Astrocyte (in vitro differentiated cells and primary cell): Measurements from ENCODE around the gene PRR5L. TPM values are rescaled to one million over a fixed set of nuclear protein-coding genes. Genes with fewer than 3 reads are reported as not detected.

Source experiments
- DNase-seq: peaks from one replicate; pipeline ENCODE4 v3.0.0-alpha.2; 2010; ENCODE audit warnings: low read depth
- FAIRE-seq: peaks from 2 replicates; lab custom pipeline; 2011; peaks lifted over from hg19 to GRCh38; lab: Jason Lieb, UNC
- H2AFZ ChIP-seq: 2 replicates; pipeline ENCODE4 v1.6.0; 2012; ENCODE audit warnings: low read depth, low read length, inconsistent platforms
- H3K27ac ChIP-seq: 2 replicates; pipeline ENCODE4 v1.5.1; 2011; ENCODE audit warnings: low read depth, low read length, inconsistent platforms
- H3K27me3 ChIP-seq: 2 replicates; pipeline ENCODE4 v1.6.0; 2011; ENCODE audit warnings: low read length, inconsistent platforms; ENCODE audit not compliant: insufficient read depth
- H3K36me3 ChIP-seq: 2 replicates; pipeline ENCODE4 v1.5.1; 2011; ENCODE audit warnings: low read length, inconsistent platforms; ENCODE audit not compliant: insufficient read depth
- H3K4me1 ChIP-seq: 2 replicates; pipeline ENCODE4 v1.5.1; 2011; ENCODE audit warnings: low read length, inconsistent platforms; ENCODE audit not compliant: insufficient read depth
- H3K4me2 ChIP-seq: 2 replicates; pipeline ENCODE4 v1.6.0; 2012; ENCODE audit warnings: low read length, inconsistent platforms
- H3K4me3 ChIP-seq: 2 replicates; pipeline ENCODE4 v1.5.1; 2011; ENCODE audit warnings: low read depth, mild to moderate bottlenecking, low read length, inconsistent platforms; ENCODE audit not compliant: insufficient read depth
- H3K79me2 ChIP-seq: 2 replicates; pipeline ENCODE4 v1.6.0; 2012; ENCODE audit warnings: mild to moderate bottlenecking, low read length, inconsistent platforms; ENCODE audit not compliant: insufficient read depth
- H3K9ac ChIP-seq: 2 replicates; pipeline ENCODE4 v1.6.0; 2012; ENCODE audit warnings: mild to moderate bottlenecking, low read length, inconsistent platforms
- H3K9me3 ChIP-seq: 2 replicates; pipeline ENCODE4 v1.5.1; 2012; ENCODE audit warnings: low read depth, mild to moderate bottlenecking, low read length, inconsistent platforms; ENCODE audit not compliant: insufficient read depth
- H4K20me1 ChIP-seq: 2 replicates; pipeline ENCODE4 v1.6.0; 2012; ENCODE audit warnings: low read length, inconsistent platforms; ENCODE audit not compliant: insufficient read depth
- H3K27ac Mint-ChIP-seq: one replicate; pipeline ENCODE4 v1.8.0; 2021; ENCODE audit warnings: mild to moderate bottlenecking, mixed read lengths; ENCODE audit not compliant: unreplicated experiment
- H3K27me3 Mint-ChIP-seq: one replicate; pipeline ENCODE4 v1.8.0; 2021; ENCODE audit warnings: low read depth, mixed read lengths; ENCODE audit not compliant: unreplicated experiment
- H3K36me3 Mint-ChIP-seq: one replicate; pipeline ENCODE4 v1.8.0; 2021; ENCODE audit warnings: low read depth, mixed read lengths; ENCODE audit not compliant: unreplicated experiment
- H3K4me1 Mint-ChIP-seq: one replicate; pipeline ENCODE4 v1.8.0; 2021; ENCODE audit warnings: low read depth, mixed read lengths; ENCODE audit not compliant: unreplicated experiment
- H3K4me3 Mint-ChIP-seq: one replicate; pipeline ENCODE4 v1.8.0; 2021; ENCODE audit warnings: mild to moderate bottlenecking, moderate library complexity, mixed read lengths; ENCODE audit not compliant: unreplicated experiment
- H3K9me3 Mint-ChIP-seq: one replicate; pipeline ENCODE4 v1.8.0; 2021; ENCODE audit warnings: mild to moderate bottlenecking, mixed read lengths; ENCODE audit not compliant: unreplicated experiment
- CTCF ChIP-seq: IDR thresholded peaks from 2 replicates; pipeline ENCODE4 v1.5.1; 2011; ENCODE audit warnings: low read depth, mild to moderate bottlenecking, inconsistent platforms, low read length, moderate library complexity; ENCODE audit not compliant: insufficient read depth
- EZH2 ChIP-seq: IDR thresholded peaks from 2 replicates; pipeline ENCODE4 v1.6.1; 2012; ENCODE audit warnings: mild to moderate bottlenecking, low read length, inconsistent platforms; ENCODE audit not compliant: insufficient read depth
- total RNA-seq: library from RNA; stranded (reverse); gene quantifications from 2 replicates; pipeline ENCODE4 v1.2.1, GENCODE V29; 2021

Gene PRR5L
- total RNA-seq, 1 donor from 2014 or later, result 55.6 TPM

GRCh38 chr11:36261094-36261493, 35.0 kb upstream of the PRR5L start:
- no peak for FAIRE-seq
- no peak overlapping the region for H3K9ac ChIP-seq
- H3K4me3 ChIP-seq, result no peak overlapping the region
- H3K4me3 Mint-ChIP-seq, result peak overlapping the region; percentile 46
- no peak overlapping the region for H3K27ac Mint-ChIP-seq
- no peaks in the 10 kb centered on the region for H3K9me3 Mint-ChIP-seq
- H2AFZ ChIP-seq, result no peak overlapping the region
- no peaks in the 10 kb centered on the region for H3K79me2 ChIP-seq
- no peaks in the 10 kb centered on the region for H4K20me1 ChIP-seq
- peaks cover 21% of the 10 kb centered on the region for H3K27me3 Mint-ChIP-seq
- H3K4me2 ChIP-seq, result no peak overlapping the region
- peaks cover 18% of the 10 kb centered on the region for H3K4me1 Mint-ChIP-seq
- peaks cover 31% of the 10 kb centered on the region for H3K27me3 ChIP-seq
- DNase-seq, result no peak
- no peaks in the 10 kb centered on the region for H3K9me3 ChIP-seq
- H3K27ac ChIP-seq, result no peak overlapping the region
- no peaks in the 10 kb centered on the region for H3K4me1 ChIP-seq
- TF ChIP-seq CTCF (no peak), EZH2 (no peak)
- H3K36me3 ChIP-seq, result no peaks in the 10 kb centered on the region
- H3K36me3 Mint-ChIP-seq, result no peaks in the 10 kb centered on the region

GRCh38 chr11:36264011-36264972, 31.8 kb upstream of the PRR5L start:
- no peaks in the 10 kb centered on the region for H3K36me3 ChIP-seq
- no peaks in the 10 kb centered on the region for H3K79me2 ChIP-seq
- H3K4me2 ChIP-seq, result no peak overlapping the region
- H4K20me1 ChIP-seq, result no peaks in the 10 kb centered on the region
- H3K4me3 ChIP-seq, result no peak overlapping the region
- peaks cover 1% of the 10 kb centered on the region for H3K36me3 Mint-ChIP-seq
- no peaks in the 10 kb centered on the region for H3K9me3 ChIP-seq
- H3K9me3 Mint-ChIP-seq, result no peaks in the 10 kb centered on the region
- no peak for DNase-seq
- H3K27me3 Mint-ChIP-seq, result peaks cover 26% of the 10 kb centered on the region
- H3K27ac Mint-ChIP-seq, result no peak overlapping the region
- no peak for FAIRE-seq
- H2AFZ ChIP-seq, result no peak overlapping the region
- no peak overlapping the region for H3K27ac ChIP-seq
- H3K27me3 ChIP-seq, result peaks cover 21% of the 10 kb centered on the region
- H3K9ac ChIP-seq, result no peak overlapping the region
- H3K4me3 Mint-ChIP-seq, result no peak overlapping the region
- no peaks in the 10 kb centered on the region for H3K4me1 ChIP-seq
- TF ChIP-seq EZH2 (no peak), CTCF (no peak)
- H3K4me1 Mint-ChIP-seq, result peaks cover 3% of the 10 kb centered on the region

- Mint-ChIP-seq H3K4me1 (peaks cover 2% of the 10 kb centered on the region), H3K36me3 (peaks cover 3% of the 10 kb centered on the region), H3K4me3 (no peak overlapping the region), H3K9me3 (no peaks in the 10 kb centered on the region), H3K27me3 (peaks cover 23% of the 10 kb centered on the region), H3K27ac (no peak overlapping the region)
- Histone ChIP-seq H3K27ac (no peak overlapping the region), H3K27me3 (peaks cover 21% of the 10 kb centered on the region), H3K4me3 (no peak overlapping the region), H4K20me1 (no peaks in the 10 kb centered on the region), H3K4me1 (no peaks in the 10 kb centered on the region), H3K79me2 (no peaks in the 10 kb centered on the region), H3K9ac (no peak overlapping the region), H3K4me2 (no peak overlapping the region), H3K36me3 (no peaks in the 10 kb centered on the region), H3K9me3 (no peaks in the 10 kb centered on the region), H2AFZ (no peak overlapping the region)
- no peak for FAIRE-seq
- TF ChIP-seq CTCF (no peak), EZH2 (no peak)
- no peak for DNase-seq
Measured at GRCh38 chr11:36264973-36265344, 31.1 kb upstream of the PRR5L start.
